ELR (cell line): ENCODE data around the gene SCUBE2.
A peak's percentile ranks its signal among the peaks of the same experiment; 100 is the strongest.

Source experiments
- DNase-seq: peaks from one replicate; pipeline ENCODE4 v3.0.0-alpha.2; 2015; ENCODE audit warnings: low read depth

The SCUBE2 gene

GRCh38 chr11:9074338-9075029 lies 16.9 kb downstream of the SCUBE2 start:
- DNase-seq, result no peak

- DNase-seq, result no peak
Measured at GRCh38 chr11:9073466-9074225, 17.8 kb downstream of the SCUBE2 start.

- no peak for DNase-seq
Measured at GRCh38 chr11:9072626-9073176, 18.7 kb downstream of the SCUBE2 start.

GRCh38 chr11:9071692-9072091 lies 19.7 kb downstream of the SCUBE2 start:
- DNase-seq, result no peak

GRCh38 chr11:9070749-9071491 lies 20.5 kb downstream of the SCUBE2 start:
- no peak for DNase-seq

- DNase-seq, result no peak
Measured at GRCh38 chr11:9069862-9070470, 21.4 kb downstream of the SCUBE2 start.

- DNase-seq, result no peak
Measured at GRCh38 chr11:9069256-9069655, 22.1 kb downstream of the SCUBE2 start.

- DNase-seq, result no peak
Measured at GRCh38 chr11:9066433-9066925, 24.9 kb downstream of the SCUBE2 start.

GRCh38 chr11:9065607-9066432 lies 25.6 kb downstream of the SCUBE2 start:
- DNase-seq, result no peak

GRCh38 chr11:9061807-9062206 lies 29.6 kb downstream of the SCUBE2 start:
- no peak for DNase-seq

GRCh38 chr11:9060700-9061111 lies 30.7 kb downstream of the SCUBE2 start:
- DNase-seq, result peak; percentile 39

- DNase-seq, result no peak
Measured at GRCh38 chr11:9059406-9059805, 32.0 kb downstream of the SCUBE2 start.

GRCh38 chr11:9057888-9058287 lies 33.5 kb downstream of the SCUBE2 start:
- DNase-seq, result no peak

GRCh38 chr11:9057007-9057406 lies 34.4 kb downstream of the SCUBE2 start:
- DNase-seq, result no peak

- no peak for DNase-seq
Measured at GRCh38 chr11:9056467-9056866, 34.9 kb downstream of the SCUBE2 start.

- peak; percentile 73 for DNase-seq
Measured at GRCh38 chr11:9053316-9054035, 37.9 kb downstream of the SCUBE2 start.

GRCh38 chr11:9052316-9052715 lies 39.1 kb downstream of the SCUBE2 start:
- peak; percentile 4 for DNase-seq

GRCh38 chr11:9049959-9050358 lies 41.4 kb downstream of the SCUBE2 start:
- no peak for DNase-seq

- no peak for DNase-seq
Measured at GRCh38 chr11:9047964-9048523, 43.4 kb downstream of the SCUBE2 start.

GRCh38 chr11:9046481-9046880 lies 44.9 kb downstream of the SCUBE2 start:
- no peak for DNase-seq
